Globus pallidus (tissue), 1 donor: Measurements from ENCODE around the gene PRAMEF20.
"Not testable (repeated sequence)": the region's sequence is repeated elsewhere in the genome, so short reads cannot be mapped to it uniquely, and the experiment has no call there.

Experiments used
- DNase-seq: peaks from one replicate; pipeline ENCODE4 v3.0.0-alpha.2; 2015; ENCODE audit warnings: low spot score

PRAMEF20 gene

DNA sequence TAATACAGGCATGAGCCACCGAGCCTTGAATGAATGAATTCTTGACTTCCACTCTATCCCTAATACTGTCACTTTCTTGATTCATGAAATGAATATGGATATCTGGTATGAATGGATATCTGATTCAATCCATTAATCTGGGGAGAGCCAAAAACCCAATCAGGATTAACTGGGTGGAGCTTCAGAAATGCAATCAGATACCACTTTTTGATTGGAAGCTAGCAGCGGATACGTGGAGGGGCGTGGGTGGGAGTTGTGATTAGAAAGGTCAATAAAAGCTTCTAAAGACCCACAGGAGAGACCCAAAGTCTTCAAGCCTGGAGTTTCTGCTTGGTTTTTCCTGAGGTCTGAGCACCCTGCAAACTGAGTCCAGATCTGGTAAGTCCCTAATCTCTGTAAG, at the start of gene PRAMEF20:
TSS of gene PRAMEF20 (plus strand) at position 301 of the 400 bp plus-strand sequence. CDS start 5,905 bp downstream, outside the sequence.
- not testable (repeated sequence) for DNase-seq

DNA sequence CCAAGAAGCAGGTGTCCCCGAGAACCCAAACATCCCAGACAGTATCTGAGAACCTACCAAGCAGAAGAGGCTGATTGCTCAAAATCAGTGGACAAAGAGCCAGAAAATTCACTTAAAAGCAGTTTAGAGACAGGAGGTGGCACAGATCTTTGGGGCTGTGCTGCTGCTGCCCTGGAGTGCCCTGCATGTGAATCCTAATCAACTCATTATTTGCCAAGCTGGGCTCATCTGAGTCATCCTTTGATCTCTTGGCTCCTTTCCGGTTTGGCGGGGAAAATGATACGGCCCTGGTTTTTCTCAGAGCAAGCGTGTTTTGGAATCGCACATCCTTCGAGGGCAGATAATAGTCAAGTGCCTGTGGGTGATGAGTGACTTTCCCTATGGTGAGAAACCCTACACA, 47.9 kb upstream of the PRAMEF20 start:
- not testable (repeated sequence) for DNase-seq

GRCh38 chr1:13364928-13365327, 45.3 kb upstream of the PRAMEF20 start:
- DNase-seq, result not testable (repeated sequence)

DNA sequence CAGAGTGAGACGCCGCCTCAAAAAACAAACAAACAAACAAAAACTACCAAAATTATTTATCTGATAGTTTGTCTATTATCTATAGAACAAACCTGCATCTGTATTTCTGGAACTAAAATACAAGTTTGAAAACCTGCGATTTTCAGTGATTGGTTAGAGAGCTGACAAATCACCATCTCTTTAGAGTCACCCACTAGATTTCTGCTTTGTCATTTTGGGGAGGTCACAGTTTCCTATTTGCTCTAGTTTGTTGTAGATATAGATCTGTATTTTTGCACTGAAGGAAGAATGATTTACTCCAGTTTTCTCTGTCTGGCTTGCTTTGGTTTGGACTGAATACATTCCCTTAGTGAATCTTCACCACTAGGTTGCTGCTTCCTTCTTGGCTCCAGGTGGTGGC, 43.7 kb upstream of the PRAMEF20 start:
- not testable (repeated sequence) for DNase-seq

- DNase-seq, result not testable (repeated sequence)
These were observed 41.7 kb upstream of the PRAMEF20 start for GRCh38 chr1:13368544-13368943.

- not testable (repeated sequence) for DNase-seq
These were observed 31.3 kb upstream of the PRAMEF20 start for GRCh38 chr1:13378983-13379382.

- not testable (repeated sequence) for DNase-seq
These were observed 29.9 kb upstream of the PRAMEF20 start for GRCh38 chr1:13380380-13380779.

GRCh38 chr1:13389332-13389731, 20.9 kb upstream of the PRAMEF20 start, which contains the start of gene PRAMEF17:
Gene PRAMEF17 (plus strand): TSS chr1:13389632. CDS start chr1:13389658, 26 bp downstream.
- not testable (repeated sequence) for DNase-seq

DNA sequence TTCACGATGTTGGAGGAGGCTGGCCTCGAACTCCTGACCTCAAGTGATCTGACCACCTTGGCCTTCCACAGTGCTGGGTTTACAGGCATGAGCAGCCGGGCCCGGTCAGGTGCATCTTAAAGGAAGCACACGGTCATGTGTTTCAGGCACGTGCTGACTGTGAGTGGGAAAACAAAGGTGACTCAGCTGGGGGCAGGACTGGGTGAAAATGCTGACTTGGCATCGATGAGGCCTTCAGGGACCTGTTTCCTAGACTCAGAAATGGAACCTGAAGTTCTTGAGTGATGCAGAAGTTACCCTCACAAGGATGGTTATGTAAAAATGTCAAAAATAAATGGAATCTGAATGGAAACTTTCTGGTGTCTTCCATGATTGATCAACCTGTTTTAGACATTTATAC, 17.2 kb upstream of the PRAMEF20 start:
- not testable (repeated sequence) for DNase-seq

DNA sequence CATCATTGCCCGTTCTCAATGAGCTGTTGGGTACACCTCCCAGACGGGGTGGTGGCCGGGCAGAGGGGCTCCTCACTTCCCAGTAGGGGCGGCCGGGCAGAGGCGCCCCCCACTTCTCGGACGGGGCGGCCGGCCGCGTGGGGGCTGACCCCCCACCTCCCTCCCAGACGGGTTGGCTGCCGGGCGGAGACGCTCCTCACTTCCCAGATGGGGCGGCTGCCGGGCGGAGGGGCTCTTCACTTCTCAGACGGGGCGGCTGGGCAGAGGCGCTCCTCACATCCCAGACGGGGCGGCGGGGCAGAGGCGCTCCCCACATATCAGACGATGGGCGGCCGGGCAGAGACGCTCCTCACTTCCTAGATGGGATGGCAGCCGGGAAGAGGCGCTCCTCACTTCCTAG, 15.5 kb upstream of the PRAMEF20 start:
- DNase-seq, result not testable (repeated sequence)

GRCh38 chr1:13395311-13395710, 14.9 kb upstream of the PRAMEF20 start:
- not testable (repeated sequence) for DNase-seq

DNA sequence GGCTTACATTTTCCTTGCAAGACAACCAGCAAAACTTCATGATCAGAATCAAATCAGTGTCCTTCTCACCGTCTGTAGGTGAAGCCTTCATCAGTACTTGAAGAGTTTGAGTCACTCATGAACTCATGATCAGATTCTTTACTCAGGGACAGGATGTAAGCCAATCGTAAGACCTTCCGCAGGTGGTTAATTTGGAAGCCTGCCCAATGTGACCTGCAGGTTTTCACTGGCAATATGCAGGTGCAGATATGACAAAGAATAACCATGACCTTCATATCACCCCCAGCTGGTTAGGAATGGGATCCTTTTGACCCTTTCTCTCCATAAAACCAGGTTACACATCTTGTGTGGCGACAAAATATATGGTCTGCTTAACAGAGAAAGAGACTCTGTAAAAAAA, 2.4 kb upstream of the PRAMEF20 start:
- no peak for DNase-seq

DNA sequence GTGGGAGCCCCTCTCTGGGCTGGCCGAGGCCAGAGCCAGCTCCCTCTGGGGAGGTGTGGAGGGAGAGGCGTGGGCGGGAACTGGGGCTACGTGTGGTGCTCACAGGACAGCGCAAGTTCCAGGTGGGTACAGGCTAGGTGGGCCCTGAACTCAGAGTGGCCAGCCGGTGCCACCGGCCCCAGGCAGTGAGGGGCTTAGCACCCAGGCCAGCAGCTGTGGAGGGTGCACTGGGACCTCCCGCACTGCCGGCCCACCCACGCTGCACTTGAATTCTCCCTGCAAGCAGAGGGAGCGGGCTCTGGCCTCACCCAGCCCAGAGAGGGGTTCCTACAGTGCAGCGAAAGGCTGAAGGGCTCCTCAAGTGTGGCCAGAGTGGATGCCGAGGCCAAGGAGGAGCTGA, 20.2 kb downstream of the PRAMEF20 start:
- no peak for DNase-seq

- DNase-seq, result no peak
These were observed 22.0 kb downstream of the PRAMEF20 start for GRCh38 chr1:13432251-13432650.

DNA sequence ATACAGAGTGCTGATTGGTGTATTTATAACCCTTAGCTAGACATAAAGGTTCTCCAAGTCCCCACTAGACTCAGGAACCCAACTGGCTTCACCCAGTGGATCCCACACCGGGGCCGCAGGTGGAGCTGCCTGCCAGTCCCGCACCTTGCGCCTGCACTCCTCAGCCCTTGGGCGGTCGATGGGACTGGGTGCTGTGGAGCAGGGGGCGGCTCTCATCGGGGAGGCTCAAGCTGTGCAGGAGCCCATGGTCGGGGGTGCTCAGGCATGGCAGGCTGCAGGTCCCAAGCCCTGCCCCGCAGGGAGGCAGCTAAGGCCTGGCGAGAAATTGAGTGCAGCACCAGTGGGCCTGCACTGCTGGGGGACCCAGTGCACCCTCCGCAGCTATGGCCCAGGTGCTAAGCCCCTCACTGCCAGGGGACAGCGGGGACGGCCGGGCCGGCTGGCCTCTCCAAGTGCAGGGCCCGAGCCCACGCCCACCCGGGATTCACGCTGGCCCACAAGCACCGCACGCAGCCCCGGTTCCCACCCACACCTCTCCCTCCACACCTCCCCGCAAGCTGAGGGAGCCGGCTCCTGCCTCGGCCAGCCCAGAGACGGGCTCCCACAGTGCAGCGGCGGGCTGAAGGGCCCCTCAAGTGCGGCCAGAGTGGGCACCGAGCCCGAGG, 23.6 kb downstream of the PRAMEF20 start:
- not testable (repeated sequence) for DNase-seq

DNA sequence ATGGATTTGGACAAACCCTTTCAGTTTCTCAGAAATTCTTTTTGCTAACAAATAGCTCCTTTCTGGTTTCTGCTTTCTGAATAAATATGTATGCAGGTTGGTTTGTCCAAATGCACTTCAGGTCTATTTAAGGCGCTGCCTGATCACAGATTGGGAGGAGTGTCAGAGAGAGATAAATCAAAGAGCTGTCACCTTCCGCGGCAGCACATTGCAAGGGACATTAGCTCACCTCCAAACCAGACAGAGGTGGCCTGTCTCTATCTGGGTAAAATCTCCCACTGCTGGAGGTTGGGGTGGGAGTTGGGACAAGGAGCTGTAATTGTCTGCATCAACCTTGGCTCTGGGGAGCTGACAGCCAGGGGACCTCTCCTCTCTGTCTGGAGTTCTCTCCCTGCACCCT, 25.2 kb downstream of the PRAMEF20 start:
- no peak for DNase-seq

GRCh38 chr1:13439104-13439783, 29.0 kb downstream of the PRAMEF20 start:
- not testable (repeated sequence) for DNase-seq

DNA sequence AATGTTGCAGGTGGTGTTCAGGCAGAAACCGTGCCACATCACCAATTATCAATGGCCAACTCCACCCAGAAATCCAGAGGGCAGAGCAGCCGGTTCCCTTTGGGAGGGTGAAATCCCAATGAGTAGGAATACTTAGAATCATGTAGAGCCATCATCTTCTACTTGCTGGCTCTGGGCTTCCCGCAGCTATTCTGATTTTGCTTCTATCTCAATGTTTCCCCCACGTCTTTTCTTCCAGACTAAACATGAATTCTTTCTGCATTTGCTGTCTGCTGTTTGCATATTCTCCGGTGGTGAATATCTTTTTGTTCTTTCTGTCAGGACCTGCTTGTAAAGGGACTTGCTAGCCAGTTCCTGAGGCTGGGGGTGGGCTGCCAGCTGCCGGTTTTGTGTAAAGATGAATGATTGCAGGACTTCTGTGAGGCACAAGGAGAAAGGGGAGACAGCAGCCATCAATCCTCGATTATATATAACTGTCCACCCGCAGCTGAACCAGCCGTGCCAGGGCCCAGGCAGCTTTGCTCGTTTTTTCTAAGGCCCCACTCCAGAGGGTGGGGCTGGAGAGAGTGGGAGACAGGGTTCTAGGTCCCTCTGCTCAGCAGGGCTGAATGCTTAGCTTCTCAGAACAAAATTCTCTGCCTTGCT, 33.2 kb downstream of the PRAMEF20 start:
- DNase-seq, result no peak

GRCh38 chr1:13450204-13450603, 40.0 kb downstream of the PRAMEF20 start:
- DNase-seq, result no peak

GRCh38 chr1:13451399-13451965, 41.2 kb downstream of the PRAMEF20 start:
- no peak for DNase-seq

GRCh38 chr1:13456904-13457532, 46.8 kb downstream of the PRAMEF20 start:
- no peak for DNase-seq

- DNase-seq, result no peak
These were observed 51.7 kb downstream of the PRAMEF20 start for GRCh38 chr1:13461977-13462376.
